A673 (cell line): Measurements from ENCODE around the gene RNF128. TPM values are rescaled to one million over a fixed set of nuclear protein-coding genes. Genes with fewer than 3 reads are reported as not detected.

ENCODE experiments used
- total RNA-seq: library from RNA; stranded (reverse); gene quantifications from 2 replicates; pipeline ENCODE4 v1.2.3, GENCODE V29; 2021

The RNF128 gene
- total RNA-seq, 1 experiment from 2014 or later: not detected

Other genes with a start within 250 kb of the RNF128 start
- not detected in 2 replicates for gene RADX, start 114.7 kb upstream of the RNF128 start, total RNA-seq
- 0.41 and 0.61 TPM in 2 replicates for gene TBC1D8B, start 76.0 kb downstream of the RNF128 start, total RNA-seq
- not detected in 2 replicates for gene RIPPLY1, start 176.6 kb downstream of the RNF128 start, total RNA-seq
- gene CLDN2, start 193.7 kb downstream of the RNF128 start, total RNA-seq: not detected in 2 replicates